NCI-H128 (cell line): ENCODE results near the gene MPC2.

Source experiments
- DNase-seq: peaks from one replicate; lab custom pipeline; 2025; ENCODE audit not compliant: unreplicated experiment; lab: John Stamatoyannopoulos, UW

Gene MPC2

GRCh38 chr1:167936930-167937708 is at the start of gene MPC2:
MPC2 (minus strand) TSS chr1:167937072; CDS start chr1:167935841, 1,231 bp downstream.
- DNase-seq: peak; percentile 66

GRCh38 chr1:167984886-167985489 is 48.1 kb upstream of the MPC2 start:
- no peak for DNase-seq

- DNase-seq: no peak
Observed at GRCh38 chr1:167983797-167984420, 47.0 kb upstream of the MPC2 start.

- no peak for DNase-seq
Observed at GRCh38 chr1:167981933-167982332, 45.1 kb upstream of the MPC2 start.

GRCh38 chr1:167977245-167977644 is 40.4 kb upstream of the MPC2 start:
- DNase-seq: no peak

GRCh38 chr1:167974698-167975097 is 37.8 kb upstream of the MPC2 start:
- DNase-seq: no peak

- no peak for DNase-seq
Observed at GRCh38 chr1:167973832-167974231, 37.0 kb upstream of the MPC2 start.

- DNase-seq: no peak
Observed at GRCh38 chr1:167968569-167968968, 31.7 kb upstream of the MPC2 start.

GRCh38 chr1:167966050-167966449 is 29.2 kb upstream of the MPC2 start:
- no peak for DNase-seq

GRCh38 chr1:167964646-167965045 is 27.8 kb upstream of the MPC2 start:
- DNase-seq: no peak

GRCh38 chr1:167957710-167958109 is 20.8 kb upstream of the MPC2 start:
- no peak for DNase-seq

- no peak for DNase-seq
Observed at GRCh38 chr1:167955915-167956314, 19.0 kb upstream of the MPC2 start.

GRCh38 chr1:167950569-167950968 is 13.7 kb upstream of the MPC2 start:
- no peak for DNase-seq

- no peak for DNase-seq
Observed at GRCh38 chr1:167949785-167950184, 12.9 kb upstream of the MPC2 start.

- no peak for DNase-seq
Observed at GRCh38 chr1:167947733-167948132, 10.9 kb upstream of the MPC2 start.

- no peak for DNase-seq
Observed at GRCh38 chr1:167943541-167943940, 6.7 kb upstream of the MPC2 start.

GRCh38 chr1:167940264-167940663 is 3.4 kb upstream of the MPC2 start:
- no peak for DNase-seq

- DNase-seq: no peak
Observed at GRCh38 chr1:167938080-167938636, 1.3 kb upstream of the MPC2 start.

GRCh38 chr1:167937709-167938010 is 788 bp upstream of the MPC2 start:
- DNase-seq: no peak

- DNase-seq: peak; percentile 99
Observed at GRCh38 chr1:167936068-167936929, 573 bp downstream of the MPC2 start, which contains the start of gene DCAF6. DCAF6 (plus strand) TSS chr1:167936683; CDS start chr1:167936912, 229 bp downstream.
